NCI-H345 treated with DMSO at 0.1 percent for 48 hours (cell line): Measurements from ENCODE around the gene PDE10A.
"Not testable (repeated sequence)": the region's sequence is repeated elsewhere in the genome, so short reads cannot be mapped to it uniquely, and the experiment has no call there.

Experiments used
- DNase-seq: peaks from one replicate; lab custom pipeline; 2025; ENCODE audit not compliant: unreplicated experiment; lab: John Stamatoyannopoulos, UW

The PDE10A gene

DNA sequence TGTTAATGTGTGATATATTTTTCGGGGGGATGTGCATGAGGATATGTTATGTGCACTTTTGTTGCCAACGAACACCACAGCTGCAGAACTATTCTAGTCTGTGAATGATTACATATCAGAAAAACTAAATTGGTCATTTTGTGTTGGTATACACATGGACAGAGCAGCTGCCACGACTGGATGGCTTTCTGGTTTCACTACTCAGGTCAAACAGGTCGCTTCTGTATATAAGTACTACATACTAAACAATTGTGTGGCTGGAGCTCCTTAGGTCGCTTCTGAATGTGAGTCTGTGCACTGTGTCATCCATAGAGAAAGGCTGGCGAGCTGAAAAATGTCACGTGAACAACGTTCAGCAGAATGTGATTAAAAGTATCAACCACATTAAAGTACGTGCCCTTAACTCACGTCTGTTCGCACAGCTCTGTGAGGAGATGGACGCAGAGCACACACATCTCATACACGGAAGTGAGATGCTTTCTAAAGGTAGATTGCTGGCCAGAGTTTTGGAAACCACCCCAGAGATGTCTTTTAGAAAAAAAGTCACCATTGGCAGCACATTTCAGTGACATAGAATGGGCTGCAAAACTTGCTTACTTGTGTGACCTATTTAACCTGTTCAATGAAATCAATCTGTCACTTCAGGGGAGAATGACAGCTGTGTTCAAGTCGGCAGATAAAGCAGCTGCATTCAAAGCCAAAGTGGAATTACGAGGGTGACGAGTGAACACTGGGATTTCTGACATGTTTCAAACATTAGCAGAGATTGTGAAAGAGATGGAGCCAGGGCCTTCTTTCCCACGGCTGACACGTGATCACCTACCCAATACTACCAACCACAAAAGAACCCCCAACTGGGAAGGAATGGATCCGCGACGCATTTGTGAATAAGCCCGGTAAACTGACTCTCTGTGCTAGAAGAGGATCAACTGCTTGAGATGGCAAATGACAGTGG, 176.6 kb downstream of the PDE10A start:
- DNase-seq = no peak

- no peak for DNase-seq
Measured at GRCh38 chr6:165484178-165484889, 178.7 kb downstream of the PDE10A start.

DNA sequence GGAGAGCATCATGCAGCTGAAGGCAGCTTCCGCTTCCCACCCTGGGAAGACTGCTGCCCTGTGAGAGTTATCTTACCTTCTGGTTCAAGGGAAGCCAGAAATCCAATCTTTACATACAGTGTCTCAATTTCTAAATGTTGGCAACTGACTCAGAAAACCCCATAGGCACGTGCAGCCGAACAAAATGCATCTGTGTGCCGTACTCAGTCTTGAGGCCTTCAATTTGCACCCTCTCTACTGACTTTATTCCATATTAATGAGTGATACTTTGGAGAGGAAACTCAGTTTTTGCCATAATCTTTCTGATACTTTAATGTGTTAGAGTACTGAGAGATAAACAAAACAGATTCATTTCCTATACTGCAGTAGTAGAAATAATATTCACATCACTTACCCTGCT, 181.1 kb downstream of the PDE10A start:
- no peak for DNase-seq

- DNase-seq = no peak
Measured at GRCh38 chr6:165480916-165481315, 182.1 kb downstream of the PDE10A start.

DNA sequence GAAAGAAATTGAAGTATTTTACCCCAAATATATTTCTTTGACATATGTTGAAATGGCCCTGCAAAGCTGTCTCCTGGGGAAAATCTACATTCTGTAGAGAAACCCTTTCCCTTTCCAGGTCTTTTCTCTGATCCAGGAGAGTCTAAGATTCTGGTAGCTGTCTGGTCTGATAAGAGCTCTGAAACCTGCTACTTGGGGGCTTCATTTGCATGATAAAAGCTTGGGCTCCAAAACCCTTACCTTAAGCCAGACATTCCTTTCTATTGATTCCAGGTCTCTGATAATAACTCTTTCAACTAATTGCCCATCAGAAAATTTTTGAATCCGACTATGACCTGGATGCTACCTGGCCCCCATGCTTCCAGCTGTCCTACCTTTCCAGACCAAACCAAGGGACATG, 184.5 kb downstream of the PDE10A start:
- DNase-seq = no peak

DNA sequence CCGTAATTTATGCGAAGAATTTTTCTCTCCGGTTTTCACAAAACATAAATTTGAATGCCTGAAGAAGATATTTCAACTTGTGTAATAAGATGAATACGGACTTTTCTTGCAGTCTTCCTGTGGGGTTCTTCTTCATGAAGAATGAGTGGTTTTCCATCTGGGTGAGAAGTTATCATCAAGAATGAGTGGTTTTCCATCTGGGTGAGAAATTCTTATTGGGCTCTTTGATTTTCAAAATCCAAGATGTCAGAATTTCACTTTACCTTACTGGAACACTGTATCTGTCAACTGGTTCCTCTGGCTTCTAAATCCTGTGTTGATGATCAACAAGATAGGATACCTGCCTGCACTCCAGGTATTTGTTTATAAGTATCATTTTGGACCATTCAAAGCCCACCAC, 193.6 kb downstream of the PDE10A start:
- DNase-seq = no peak

GRCh38 chr6:165468340-165469235, 194.5 kb downstream of the PDE10A start:
- no peak for DNase-seq

GRCh38 chr6:165463499-165463898, 199.5 kb downstream of the PDE10A start:
- not testable (repeated sequence) for DNase-seq

GRCh38 chr6:165459605-165460301, 203.3 kb downstream of the PDE10A start:
- DNase-seq = not testable (repeated sequence)

DNA sequence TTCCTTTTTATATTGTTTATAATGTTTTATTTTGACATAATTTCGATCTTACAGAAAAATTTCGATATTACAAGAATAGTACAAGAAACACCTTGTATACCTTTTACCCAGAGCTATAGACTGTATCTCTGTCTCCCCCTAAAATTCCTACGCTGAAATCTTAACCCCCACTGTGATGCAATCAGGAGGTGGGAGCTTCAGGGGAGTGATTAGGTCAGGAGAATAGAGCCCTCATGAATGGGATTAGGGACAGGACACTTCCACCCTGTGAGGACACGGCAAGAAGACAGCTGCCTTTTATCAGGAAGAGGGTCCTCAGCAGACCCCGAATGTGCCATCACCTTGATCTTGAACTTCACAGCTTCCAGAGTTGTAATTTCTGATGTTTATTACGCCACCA, 204.9 kb downstream of the PDE10A start:
- DNase-seq = no peak

DNA sequence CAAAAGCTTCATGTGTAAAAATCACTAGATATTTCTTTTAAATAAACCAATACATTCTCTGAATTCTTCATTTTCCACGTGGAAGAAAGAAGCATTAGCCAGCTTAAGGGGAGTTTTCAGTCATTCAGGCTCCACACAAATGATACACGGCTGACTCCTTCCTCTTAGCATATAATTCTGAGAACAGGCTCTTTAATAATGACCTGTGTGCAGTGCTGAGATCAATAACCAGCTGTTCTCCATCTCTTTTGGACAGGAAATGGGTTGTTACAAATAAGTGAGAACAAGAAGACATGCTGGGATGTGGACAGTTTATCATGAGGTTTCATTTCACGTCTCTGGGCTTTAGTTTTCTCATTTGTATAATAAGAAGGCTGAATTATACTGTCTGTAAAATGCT, 206.8 kb downstream of the PDE10A start:
- no peak for DNase-seq

DNA sequence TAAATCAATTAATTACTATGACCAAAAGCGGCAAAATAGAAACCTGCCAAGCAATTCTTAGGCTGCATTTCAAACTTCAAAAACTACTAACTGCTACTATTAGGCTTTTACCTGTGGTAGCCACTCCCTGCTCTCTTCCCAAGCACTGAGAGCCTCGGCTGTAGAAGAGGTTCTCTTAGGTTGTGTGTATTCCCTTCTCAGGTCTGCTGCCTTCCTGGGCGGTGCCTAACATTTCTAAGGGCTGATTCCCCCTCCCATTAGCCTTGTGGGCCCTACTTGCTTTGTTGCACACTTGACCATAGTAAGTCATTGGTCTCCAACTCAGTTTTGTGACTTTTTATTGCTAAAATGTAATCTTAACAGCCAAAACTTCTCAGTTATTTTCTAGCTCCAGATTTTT, 207.6 kb downstream of the PDE10A start:
- DNase-seq = no peak

DNA sequence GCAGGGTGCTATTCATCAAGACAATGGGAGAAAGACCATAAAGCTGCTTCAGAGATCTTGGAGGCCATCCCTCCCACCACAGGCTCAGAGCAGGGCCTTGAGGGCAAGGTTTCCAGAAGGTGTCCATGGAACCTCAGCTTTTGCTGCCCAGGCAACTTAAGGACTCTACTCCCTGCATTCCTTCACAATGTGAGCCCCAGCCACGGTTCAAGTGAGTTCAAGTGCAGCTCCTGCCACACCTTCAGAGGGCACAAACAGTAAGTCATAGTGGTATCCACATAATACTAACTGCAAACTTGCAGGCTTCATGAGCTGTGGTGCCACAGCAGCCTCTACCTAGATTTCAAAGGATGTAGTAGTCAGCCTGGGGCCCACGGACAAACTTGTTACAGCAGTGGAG, 209.6 kb downstream of the PDE10A start:
- no peak for DNase-seq

GRCh38 chr6:165451838-165452237, 211.2 kb downstream of the PDE10A start:
- no peak for DNase-seq

DNA sequence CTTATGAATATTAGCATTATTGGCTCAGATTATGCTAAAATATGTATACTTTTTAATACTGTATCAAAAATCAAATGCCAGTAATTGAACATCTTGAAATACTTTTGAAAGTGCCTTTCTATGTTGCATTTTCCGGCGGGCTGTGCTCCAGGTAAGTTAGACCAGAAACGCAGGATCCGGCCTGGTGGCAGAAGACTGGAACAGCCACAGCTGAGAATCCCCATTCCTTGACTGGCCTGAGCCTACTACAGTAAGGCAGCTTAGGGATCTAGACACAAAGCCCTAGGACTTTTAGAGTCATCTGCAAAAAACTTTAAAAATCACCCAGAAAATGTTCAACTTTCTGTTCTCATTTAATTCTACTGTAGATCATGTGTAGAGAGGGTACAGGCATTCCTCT, 214.8 kb downstream of the PDE10A start:
- no peak for DNase-seq

GRCh38 chr6:165447141-165447540, 215.9 kb downstream of the PDE10A start:
- no peak for DNase-seq

DNA sequence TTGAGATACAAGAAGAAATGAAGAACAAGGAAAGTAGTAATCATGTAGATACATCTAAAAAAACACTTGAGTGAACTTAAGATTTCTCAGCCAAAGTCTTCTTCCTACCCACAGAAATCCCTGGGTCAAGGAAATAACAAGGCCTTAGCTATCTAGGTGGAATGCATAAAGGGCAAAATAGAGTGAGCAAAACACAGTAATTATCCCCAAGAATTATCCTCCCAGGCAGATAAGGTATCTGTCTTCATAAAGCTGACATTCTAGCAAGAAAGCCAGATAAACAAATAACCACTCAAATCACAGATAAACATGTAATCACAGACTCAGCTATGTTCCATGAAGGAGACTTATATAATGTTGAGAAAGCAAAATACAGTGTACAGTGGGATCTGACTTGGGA, 216.7 kb downstream of the PDE10A start:
- DNase-seq = no peak

GRCh38 chr6:165443462-165443861, 219.6 kb downstream of the PDE10A start:
- DNase-seq = no peak

GRCh38 chr6:165441181-165441580, 221.9 kb downstream of the PDE10A start:
- DNase-seq = no peak

GRCh38 chr6:165439928-165440554, 223.0 kb downstream of the PDE10A start:
- no peak for DNase-seq
